ENCODE measurements around the gene PARP15. TPM values are rescaled to one million over a fixed set of nuclear protein-coding genes. Genes with fewer than 3 reads are reported as not detected.

The PARP15 gene
- polyA plus RNA-seq, 4 donors = 0.21 to 0.36 (median 0.28) TPM

Other genes with a start within 250 kb of the PARP15 start
- gene MIX23, start 194.4 kb upstream of the PARP15 start, polyA plus RNA-seq (ENCODE audit: insufficient read length in 4 of 4) = 10 to 100 TPM; 49.3 to 70.0 (median 65.3) TPM
- gene FAM162A, start 193.5 kb upstream of the PARP15 start, polyA plus RNA-seq (ENCODE audit: insufficient read length in 4 of 4) = 10 to 100 TPM; 74.5 to 78.5 (median 75.6) TPM
- gene WDR5B, start 161.6 kb upstream of the PARP15 start, polyA plus RNA-seq (ENCODE audit: insufficient read length in 4 of 4) = 10 to 100 TPM in 3 of 4 donors, 1 to 10 TPM in 1; 8.9 to 12.0 (median 11.3) TPM
- 10 to 100 TPM; 39.9 to 57.8 (median 52.4) TPM for gene KPNA1, start 62.7 kb upstream of the PARP15 start, polyA plus RNA-seq (ENCODE audit: insufficient read length in 4 of 4)
- 10 to 100 TPM; 12.6 to 18.6 (median 17.6) TPM for gene PARP9, start 13.3 kb upstream of the PARP15 start, polyA plus RNA-seq (ENCODE audit: insufficient read length in 4 of 4)
- gene DTX3L, start 13.3 kb upstream of the PARP15 start, polyA plus RNA-seq (ENCODE audit: insufficient read length in 4 of 4) = 10 to 100 TPM; 11.1 to 16.9 (median 15.1) TPM
- gene PARP14, start 103.2 kb downstream of the PARP15 start, polyA plus RNA-seq (ENCODE audit: insufficient read length in 4 of 4) = 10 to 100 TPM; 19.2 to 30.8 (median 23.1) TPM
- gene HSPBAP1, start 216.2 kb downstream of the PARP15 start, polyA plus RNA-seq (ENCODE audit: insufficient read length in 4 of 4) = 10 to 100 TPM; 10.3 to 13.5 (median 11.1) TPM
- 10 to 100 TPM; 15.3 to 16.5 (median 15.9) TPM for gene SLC49A4, start 217.4 kb downstream of the PARP15 start, polyA plus RNA-seq (ENCODE audit: insufficient read length in 4 of 4)

All from right renal pelvis (tissue), 4 donors.